Natural killer cell (primary cell): ENCODE data around the gene CCDC172. TPM values are rescaled to one million over a fixed set of nuclear protein-coding genes. Genes with fewer than 3 reads are reported as not detected.

ENCODE experiments used
- ATAC-seq, 3 donors: fragments of 150-1000 bp in 2 of 3; fragments of 200-7000 bp in 1 of 3; cut with Tn5 transposase; 1 replicate in 1 of 3; 2 replicates in 2 of 3; pipeline ENCODE4 v1.10.0; 2021; ENCODE audit warnings: mild to moderate bottlenecking in 2 of 3, moderate library complexity in 2 of 3
- DNase-seq, 2 donors: peaks; one replicate each; pipeline versions ENCODE4 v3.0.0 to v3.0.0-alpha.2; 2013 to 2021; ENCODE audit warnings: mixed read lengths in 1 of 2
- H3K27ac ChIP-seq: one replicate; pipeline ENCODE4 v1.5.1; 2013; ENCODE audit warnings: mild to moderate bottlenecking, low read length
- H3K27me3 ChIP-seq: one replicate; pipeline ENCODE4 v1.6.1; 2013; ENCODE audit warnings: low read length; ENCODE audit not compliant: control insufficient read depth, insufficient read depth
- H3K36me3 ChIP-seq: one replicate; pipeline ENCODE4 v1.6.1; 2013; ENCODE audit warnings: low read length; ENCODE audit not compliant: control insufficient read depth, insufficient read depth
- H3K4me1 ChIP-seq: one replicate; pipeline ENCODE4 v1.6.1; 2013; ENCODE audit warnings: low read length; ENCODE audit not compliant: control insufficient read depth, insufficient read depth
- H3K4me3 ChIP-seq: one replicate; pipeline ENCODE4 v1.5.1; 2013; ENCODE audit warnings: low read length
- H3K9me3 ChIP-seq: one replicate; pipeline ENCODE4 v1.6.1; 2013; ENCODE audit warnings: low read length; ENCODE audit not compliant: control insufficient read depth, insufficient read depth
- H3K27ac Mint-ChIP-seq, 2 donors: one replicate each; pipeline ENCODE4 v1.8.0; 2022; ENCODE audit warnings: mild to moderate bottlenecking in 2 of 2, mixed read lengths in 2 of 2, moderate library complexity in 1 of 2
- H3K27me3 Mint-ChIP-seq, 2 donors: one replicate each; pipeline ENCODE4 v1.8.0; 2022; ENCODE audit warnings: low read depth in 2 of 2, mixed read lengths in 2 of 2
- H3K36me3 Mint-ChIP-seq: one replicate; pipeline ENCODE4 v1.8.0; 2022; ENCODE audit warnings: mixed read lengths
- H3K4me1 Mint-ChIP-seq, 2 donors: one replicate each; pipeline ENCODE4 v1.8.0; 2022; ENCODE audit warnings: mixed read lengths in 2 of 2
- H3K4me3 Mint-ChIP-seq: one replicate; pipeline ENCODE4 v1.8.0; 2022; ENCODE audit warnings: mild to moderate bottlenecking, moderate library complexity, mixed read lengths
- H3K9me3 Mint-ChIP-seq, 2 donors: one replicate each; pipeline ENCODE4 v1.8.0; 2022; ENCODE audit warnings: mixed read lengths in 2 of 2
- CTCF ChIP-seq: fragments of 200-600 bp; IDR thresholded peaks from one replicate; pipeline ENCODE4 v1.8.0; 2022; ENCODE audit warnings: antibody characterized with exemption
- WGBS: methylation state at CpG from one replicate; pipeline ENCODE4 v1.1.7; 2013; ENCODE audit warnings: missing lambda C conversion rate; ENCODE audit not compliant: insufficient coverage; 5-methylcytosine and 5-hydroxymethylcytosine counted together
- intact Hi-C: fragments of 100-400 bp; cut with micrococcal nuclease; formaldehyde crosslinking; loops from one replicate; pipeline ENCODE4 v1.14.2; 2022
- total RNA-seq, 4 donors: library from RNA; stranded (reverse); fragments of 120-200 nt in 1 of 4; gene quantifications; one replicate each; pipeline versions ENCODE4 v1.2.3 to v1.2.4, GENCODE V29; 2013 to 2022

CCDC172 gene
- total RNA-seq, 3 donors from 2014 or later (not counting 1 experiment from before 2014, with no cell fraction given), result not detected

GRCh38 chr10:116331815-116332214 lies 7.6 kb downstream of the CCDC172 start:
- H3K27ac Mint-ChIP-seq, result no peak overlapping the region
- DNase-seq, result no peak
- ATAC-seq, result no peak
- H3K36me3 ChIP-seq, result no peaks in the 10 kb centered on the region
- H3K36me3 Mint-ChIP-seq, result no peaks in the 10 kb centered on the region
- TF ChIP-seq CTCF, result no peak
- H3K4me3 ChIP-seq, result no peak overlapping the region
- WGBS, result 86% methylated on average over 1 of the region's 2 CpGs
- intact Hi-C loops, result no loop called here
- H3K9me3 Mint-ChIP-seq, result no peaks in the 10 kb centered on the region
- no peaks in the 10 kb centered on the region for H3K4me1 Mint-ChIP-seq
- H3K27me3 Mint-ChIP-seq, result no peaks in the 10 kb centered on the region
- H3K27me3 ChIP-seq, result no peaks in the 10 kb centered on the region
- H3K9me3 ChIP-seq, result no peaks in the 10 kb centered on the region
- no peak overlapping the region for H3K4me3 Mint-ChIP-seq
- no peaks in the 10 kb centered on the region for H3K4me1 ChIP-seq
- no peak overlapping the region for H3K27ac ChIP-seq

DNA sequence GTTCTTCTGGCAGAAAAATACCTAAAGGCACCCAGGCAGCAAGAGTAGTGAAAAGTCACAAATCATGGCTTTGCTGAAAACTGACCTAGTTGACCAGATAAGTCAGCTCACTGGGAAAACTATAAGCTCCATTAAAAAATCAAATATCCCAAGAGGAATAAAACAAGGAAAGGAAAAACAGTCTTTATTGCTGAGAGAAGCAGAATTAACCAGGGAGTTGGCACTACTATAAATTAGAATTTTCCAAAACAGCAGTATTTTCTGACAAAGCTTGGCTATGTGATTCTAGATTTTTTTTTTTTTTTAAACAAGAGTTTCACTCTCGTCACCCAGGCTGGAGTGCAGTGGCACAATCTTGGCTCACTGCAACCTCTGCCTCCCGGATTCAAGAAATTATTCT lies 12.6 kb downstream of the CCDC172 start:
- Histone ChIP-seq H3K27ac (no peak overlapping the region), H3K36me3 (no peaks in the 10 kb centered on the region), H3K9me3 (no peaks in the 10 kb centered on the region), H3K4me1 (no peaks in the 10 kb centered on the region), H3K27me3 (no peaks in the 10 kb centered on the region), H3K4me3 (no peak overlapping the region)
- no peak overlapping the region for H3K27ac Mint-ChIP-seq
- H3K4me1 Mint-ChIP-seq, result no peaks in the 10 kb centered on the region
- no peak for TF ChIP-seq CTCF
- no peaks in the 10 kb centered on the region for H3K36me3 Mint-ChIP-seq
- H3K27me3 Mint-ChIP-seq, result no peaks in the 10 kb centered on the region
- intact Hi-C loops, result no loop called here
- no peak overlapping the region for H3K4me3 Mint-ChIP-seq
- no peak for ATAC-seq
- WGBS, result 91% methylated on average over 1 of the region's 2 CpGs
- no peaks in the 10 kb centered on the region for H3K9me3 Mint-ChIP-seq
- DNase-seq, result no peak

- H3K9me3 ChIP-seq, result no peaks in the 10 kb centered on the region
- no peak for TF ChIP-seq CTCF
- H3K4me3 ChIP-seq, result no peak overlapping the region
- H3K27ac ChIP-seq, result no peak overlapping the region
- intact Hi-C loops, result no loop called here
- DNase-seq (no peak), ATAC-seq (no peak)
- H3K4me1 ChIP-seq, result no peaks in the 10 kb centered on the region
- Mint-ChIP-seq H3K4me3 (no peak overlapping the region), H3K27ac (no peak overlapping the region), H3K27me3 (no peaks in the 10 kb centered on the region), H3K9me3 (peaks cover 10 to 15% of the 10 kb centered on the region in 2 donors), H3K36me3 (no peaks in the 10 kb centered on the region), H3K4me1 (no peaks in the 10 kb centered on the region)
- no peaks in the 10 kb centered on the region for H3K36me3 ChIP-seq
- no peaks in the 10 kb centered on the region for H3K27me3 ChIP-seq
Measured at GRCh38 chr10:116352125-116352524, 27.9 kb downstream of the CCDC172 start.

DNA sequence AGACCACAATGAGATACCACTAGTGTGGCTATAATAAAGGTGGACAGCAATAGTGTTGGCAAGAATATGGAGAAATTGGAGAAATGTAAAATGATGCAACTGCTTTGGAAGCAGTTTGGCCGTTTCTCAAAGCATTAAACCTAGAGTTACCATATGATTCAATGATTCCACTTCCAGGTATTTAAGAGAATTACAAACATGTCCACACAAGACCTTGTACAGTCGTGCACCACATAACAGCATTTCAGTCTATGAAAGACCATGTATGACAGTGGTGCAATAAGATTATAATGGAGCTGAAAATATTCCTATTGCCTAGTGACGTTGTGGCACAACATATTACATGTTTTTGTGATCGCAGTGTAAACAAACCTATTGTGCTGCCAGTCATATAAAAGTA lies 29.6 kb downstream of the CCDC172 start:
- no peak for ATAC-seq
- H3K4me1 ChIP-seq, result no peaks in the 10 kb centered on the region
- no peak for TF ChIP-seq CTCF
- no peaks in the 10 kb centered on the region for H3K9me3 ChIP-seq
- no peaks in the 10 kb centered on the region for H3K27me3 ChIP-seq
- Mint-ChIP-seq H3K4me3 (no peak overlapping the region), H3K4me1 (no peaks in the 10 kb centered on the region), H3K27ac (no peak overlapping the region), H3K9me3 (peaks cover 6 to 14% of the 10 kb centered on the region in 2 donors), H3K27me3 (no peaks in the 10 kb centered on the region), H3K36me3 (no peaks in the 10 kb centered on the region)
- DNase-seq, result no peak
- WGBS, result 100% methylated on average over 2 of the region's 4 CpGs
- no peak overlapping the region for H3K4me3 ChIP-seq
- no peaks in the 10 kb centered on the region for H3K36me3 ChIP-seq
- no peak overlapping the region for H3K27ac ChIP-seq
- intact Hi-C loops, result no loop called here
